Neuron (in vitro differentiated cells): ENCODE measurements around the gene ARID3B.

Experiments used
- H2AFZ ChIP-seq: one replicate; pipeline ENCODE4 v1.6.1; 2013; ENCODE audit warnings: low read depth, mild to moderate bottlenecking, inconsistent platforms, low read length, moderate library complexity
- H3K27me3 ChIP-seq: one replicate; pipeline ENCODE4 v1.6.1; 2013; ENCODE audit warnings: low read length; ENCODE audit not compliant: insufficient read depth
- H3K36me3 ChIP-seq: one replicate; pipeline ENCODE4 v1.6.1; 2013; ENCODE audit warnings: low read length; ENCODE audit not compliant: insufficient read depth
- H3K4me1 ChIP-seq: one replicate; pipeline ENCODE4 v1.6.1; 2013; ENCODE audit warnings: low read length; ENCODE audit not compliant: insufficient read depth
- H3K4me3 ChIP-seq: 2 replicates; pipeline ENCODE4 v1.5.1; 2013; ENCODE audit warnings: mild to moderate bottlenecking, low read length, moderate library complexity
- H3K9me3 ChIP-seq: one replicate; pipeline ENCODE4 v1.6.1; 2013; ENCODE audit warnings: low read length

The ARID3B gene

GRCh38 chr15:74615508-74616365 lies 74.7 kb downstream of the ARID3B start, which contains the start of gene CLK3:
TSS of gene CLK3 (plus strand) at chr15:74615836. CDS start at chr15:74619197, 3,361 bp downstream.
- H3K4me3 ChIP-seq: peak within 1 kb of the TSS; percentile 78
- H3K27me3 ChIP-seq: no peaks in the 10 kb centered on the region
- peak within 1 kb of the TSS; percentile 69 for H2AFZ ChIP-seq
- no peaks in the 10 kb centered on the region for H3K9me3 ChIP-seq
- H3K4me1 ChIP-seq: peaks cover 23% of the 10 kb centered on the region
- H3K36me3 ChIP-seq: peaks cover 24% of the 10 kb centered on the region

- H3K9me3 ChIP-seq: no peaks in the 10 kb centered on the region
- peak overlapping the region; percentile 78 for H3K4me3 ChIP-seq
- H2AFZ ChIP-seq: no peak overlapping the region
- peaks cover 23% of the 10 kb centered on the region for H3K4me1 ChIP-seq
- no peaks in the 10 kb centered on the region for H3K27me3 ChIP-seq
- peaks cover 29% of the 10 kb centered on the region for H3K36me3 ChIP-seq
Measured at GRCh38 chr15:74616366-74616939, 75.4 kb downstream of the ARID3B start.

DNA sequence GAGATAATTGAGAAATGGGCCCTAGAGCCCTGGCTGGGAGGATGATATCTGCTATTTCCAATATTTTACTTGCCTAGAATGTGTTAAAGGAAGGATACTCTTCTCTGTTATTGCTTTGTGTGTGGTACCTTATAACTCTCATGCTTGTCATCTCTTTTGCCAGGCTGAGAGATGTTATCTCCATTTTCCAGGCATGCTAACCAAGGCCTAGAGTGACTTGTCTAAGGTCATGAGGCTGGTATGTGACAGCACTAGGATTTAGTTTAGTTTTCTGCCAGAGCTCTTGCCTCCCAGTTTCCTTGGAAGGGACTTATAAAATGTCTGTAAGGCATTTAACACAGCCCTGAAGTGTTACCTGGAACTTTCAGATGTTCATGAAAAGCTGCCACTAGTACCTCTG lies 76.0 kb downstream of the ARID3B start:
- H3K9me3 ChIP-seq: no peaks in the 10 kb centered on the region
- peaks cover 35% of the 10 kb centered on the region for H3K36me3 ChIP-seq

GRCh38 chr15:74618841-74619596 lies 78.0 kb downstream of the ARID3B start:
- Histone ChIP-seq H2AFZ (no peak overlapping the region), H3K4me1 (peaks cover 23% of the 10 kb centered on the region), H3K9me3 (no peaks in the 10 kb centered on the region), H3K36me3 (peaks cover 54% of the 10 kb centered on the region), H3K27me3 (no peaks in the 10 kb centered on the region), H3K4me3 (no peak overlapping the region)

More for the DNA sequence above, 76.0 kb downstream of the ARID3B start:
- peaks cover 23% of the 10 kb centered on the region for H3K4me1 ChIP-seq
- no peak overlapping the region for H2AFZ ChIP-seq
- H3K27me3 ChIP-seq: no peaks in the 10 kb centered on the region
- H3K4me3 ChIP-seq: peak overlapping the region; percentile 78

GRCh38 chr15:74619916-74620635 lies 79.1 kb downstream of the ARID3B start:
- Histone ChIP-seq H3K9me3 (no peaks in the 10 kb centered on the region), H3K4me1 (peaks cover 19% of the 10 kb centered on the region), H3K27me3 (no peaks in the 10 kb centered on the region), H3K36me3 (peaks cover 65% of the 10 kb centered on the region), H2AFZ (no peak overlapping the region), H3K4me3 (no peak overlapping the region)

DNA sequence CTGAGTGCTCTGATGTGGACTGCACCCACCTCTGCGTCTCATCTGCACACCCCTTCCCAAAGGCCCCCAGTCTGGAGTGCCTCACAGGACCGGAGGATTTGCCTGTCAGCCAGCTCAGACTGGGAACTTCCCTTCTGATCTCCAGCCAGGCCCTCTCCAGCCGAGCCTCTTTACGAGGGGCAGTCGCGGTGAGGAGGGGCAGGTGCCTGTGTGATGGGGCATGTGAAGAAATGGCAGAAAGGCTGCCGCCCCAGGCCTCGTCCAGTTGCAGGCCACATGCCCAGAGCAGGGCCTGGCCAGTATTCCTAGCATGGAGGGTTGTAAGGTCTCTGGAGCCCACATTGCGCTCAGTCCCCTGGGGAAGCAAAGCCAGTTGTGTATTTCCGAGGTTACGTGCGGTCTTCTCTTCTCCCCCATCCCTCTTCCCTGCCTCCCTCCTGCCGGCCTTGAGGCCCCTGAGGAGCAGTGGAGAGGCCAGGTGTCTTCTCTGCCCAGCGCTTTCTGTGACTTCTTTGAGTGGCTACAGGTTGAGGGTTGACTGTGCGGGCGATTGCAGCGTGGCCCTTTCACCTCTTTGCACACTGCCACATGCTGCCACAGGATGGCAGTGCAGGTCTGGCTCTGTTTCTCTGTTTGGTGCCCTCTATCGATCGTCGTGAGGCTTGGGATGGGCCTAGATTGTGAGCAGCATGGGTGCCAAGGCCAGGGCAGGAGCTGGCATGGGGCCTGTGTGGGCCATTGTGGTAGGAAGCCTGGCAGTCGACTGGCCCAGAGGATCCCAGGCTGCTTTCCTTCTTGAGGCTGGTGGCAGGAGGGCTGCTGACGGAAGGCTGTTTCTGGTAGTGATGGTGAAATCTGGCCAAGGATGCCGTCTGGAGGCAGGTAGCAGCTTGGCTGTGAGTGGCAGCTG lies 79.9 kb downstream of the ARID3B start:
- H3K4me1 ChIP-seq: peaks cover 19% of the 10 kb centered on the region
- H3K9me3 ChIP-seq: no peaks in the 10 kb centered on the region
- no peak overlapping the region for H3K4me3 ChIP-seq
- no peaks in the 10 kb centered on the region for H3K27me3 ChIP-seq
- peaks cover 73% of the 10 kb centered on the region for H3K36me3 ChIP-seq
- H2AFZ ChIP-seq: no peak overlapping the region

DNA sequence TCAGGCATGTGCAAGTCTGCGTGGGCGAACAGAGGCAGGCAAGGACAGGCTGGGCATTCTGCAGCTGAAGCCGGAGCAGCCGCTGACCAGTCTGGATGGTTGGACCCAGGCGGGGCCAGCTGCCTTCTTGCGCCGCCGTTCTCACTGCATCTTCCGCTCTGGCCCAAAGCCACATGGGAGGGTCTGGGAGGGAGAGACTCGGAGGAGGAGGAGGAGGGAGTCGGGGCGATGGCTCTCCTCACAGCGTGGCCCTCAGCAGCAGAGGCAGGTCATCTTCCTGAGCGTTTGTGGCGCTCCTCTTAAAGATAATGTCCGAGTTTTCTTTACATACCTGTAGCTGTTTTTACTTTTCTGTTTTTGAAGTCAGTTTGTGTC lies 80.5 kb downstream of the ARID3B start:
- peaks cover 16% of the 10 kb centered on the region for H3K4me1 ChIP-seq
- H2AFZ ChIP-seq: no peak overlapping the region
- no peaks in the 10 kb centered on the region for H3K27me3 ChIP-seq
- H3K9me3 ChIP-seq: no peaks in the 10 kb centered on the region
- no peak overlapping the region for H3K4me3 ChIP-seq
- peaks cover 80% of the 10 kb centered on the region for H3K36me3 ChIP-seq

GRCh38 chr15:74621936-74622335 lies 80.9 kb downstream of the ARID3B start:
- H3K36me3 ChIP-seq: peaks cover 84% of the 10 kb centered on the region

DNA sequence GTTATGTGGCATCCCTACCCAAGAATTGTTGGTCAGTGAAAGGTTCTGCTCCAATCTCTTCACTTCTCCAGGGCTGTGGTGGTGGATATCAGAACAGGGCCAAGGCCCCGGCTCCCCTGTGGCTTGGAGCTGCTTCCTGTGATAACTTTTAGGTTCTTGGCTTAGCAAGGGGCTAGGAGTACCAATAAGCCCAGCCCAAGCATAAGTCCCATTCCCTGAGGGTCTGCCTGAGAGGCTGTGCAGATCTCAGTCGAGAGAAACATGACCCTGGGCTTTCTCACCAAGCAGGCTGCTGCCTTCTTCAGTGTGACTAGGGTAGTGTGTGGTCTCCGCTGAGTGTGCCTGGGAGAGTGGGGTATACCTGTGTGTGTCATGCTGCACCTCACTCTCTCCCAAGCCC lies 81.7 kb downstream of the ARID3B start:
- Histone ChIP-seq H2AFZ (no peak overlapping the region), H3K9me3 (no peaks in the 10 kb centered on the region), H3K4me1 (peaks cover 4% of the 10 kb centered on the region), H3K4me3 (no peak overlapping the region), H3K27me3 (no peaks in the 10 kb centered on the region), H3K36me3 (peaks cover 92% of the 10 kb centered on the region)

More at GRCh38 chr15:74621936-74622335, 80.9 kb downstream of the ARID3B start:
- no peak overlapping the region for H3K4me3 ChIP-seq
- no peaks in the 10 kb centered on the region for H3K9me3 ChIP-seq
- peaks cover 12% of the 10 kb centered on the region for H3K4me1 ChIP-seq
- no peaks in the 10 kb centered on the region for H3K27me3 ChIP-seq
- no peak overlapping the region for H2AFZ ChIP-seq

- H2AFZ ChIP-seq: no peak overlapping the region
- no peak overlapping the region for H3K4me3 ChIP-seq
- no peaks in the 10 kb centered on the region for H3K9me3 ChIP-seq
- no peaks in the 10 kb centered on the region for H3K4me1 ChIP-seq
- H3K27me3 ChIP-seq: no peaks in the 10 kb centered on the region
- H3K36me3 ChIP-seq: peaks cover 97% of the 10 kb centered on the region
Measured at GRCh38 chr15:74624020-74624602, 83.1 kb downstream of the ARID3B start.

DNA sequence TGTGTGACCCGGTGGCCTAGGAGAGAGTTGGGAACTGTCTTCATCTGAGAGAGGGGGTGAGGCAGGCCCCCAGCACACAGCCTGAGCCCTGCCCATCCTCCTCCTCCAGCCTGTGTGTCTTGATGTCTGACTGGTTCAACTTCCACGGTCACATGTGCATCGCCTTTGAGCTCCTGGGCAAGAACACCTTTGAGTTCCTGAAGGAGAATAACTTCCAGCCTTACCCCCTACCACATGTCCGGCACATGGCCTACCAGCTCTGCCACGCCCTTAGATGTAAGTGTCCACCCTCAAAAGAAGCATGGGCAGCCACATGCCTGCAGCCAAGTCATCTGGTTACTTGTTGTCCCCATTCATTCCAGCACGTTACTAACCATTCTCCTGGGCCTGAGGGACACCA lies 84.7 kb downstream of the ARID3B start:
- H3K27me3 ChIP-seq: no peaks in the 10 kb centered on the region
- no peaks in the 10 kb centered on the region for H3K9me3 ChIP-seq
- H3K36me3 ChIP-seq: peaks cover 93% of the 10 kb centered on the region
- H3K4me3 ChIP-seq: no peak overlapping the region
- no peaks in the 10 kb centered on the region for H3K4me1 ChIP-seq
- no peak overlapping the region for H2AFZ ChIP-seq
